ENCODE data around the gene CTNNBL1.
"Not testable (repeated sequence)": the region's sequence is repeated elsewhere in the genome, so short reads cannot be mapped to it uniquely, and the experiment has no call there.

The CTNNBL1 gene

DNA sequence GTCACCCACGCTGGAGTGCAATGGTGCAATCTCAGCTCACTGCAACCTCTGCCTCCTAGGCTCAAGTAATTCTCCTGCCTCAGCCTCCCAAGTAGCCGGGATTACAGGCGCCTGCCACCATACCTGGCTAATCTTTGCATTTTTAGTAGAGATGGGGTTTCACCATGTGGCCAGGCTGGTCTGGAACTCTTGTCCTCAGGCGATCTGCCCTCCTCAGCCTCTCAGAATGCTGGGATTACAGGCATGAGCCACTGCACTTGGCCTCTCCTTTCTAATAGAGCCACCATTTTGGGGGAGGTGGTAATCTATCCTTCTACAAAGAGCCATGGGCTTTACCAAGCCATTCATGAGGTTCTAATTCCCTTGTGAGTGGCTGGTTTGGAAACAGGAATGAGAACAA, 14.1 kb upstream of the CTNNBL1 start:
- DNase-seq, result not testable (repeated sequence)

DNA sequence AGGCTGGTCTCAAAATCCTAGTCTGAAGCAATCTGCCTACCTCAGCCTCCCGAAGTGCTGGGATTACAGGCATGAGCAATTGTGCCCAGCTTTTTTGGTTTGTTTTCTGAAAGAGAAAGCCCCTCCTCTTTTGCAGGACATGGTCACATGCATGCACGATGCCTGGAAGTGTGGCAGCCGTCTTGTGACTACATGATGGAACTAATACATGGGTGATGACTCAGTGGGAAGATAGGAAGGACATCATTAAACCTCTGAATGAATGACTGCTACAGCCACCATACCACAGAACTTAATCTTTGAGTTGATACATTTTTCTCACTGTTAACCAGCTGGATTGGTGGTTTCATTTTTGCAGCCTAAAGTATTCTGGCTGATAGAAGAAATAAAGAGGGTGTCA, 13.4 kb upstream of the CTNNBL1 start:
- DNase-seq, result no peak

DNA sequence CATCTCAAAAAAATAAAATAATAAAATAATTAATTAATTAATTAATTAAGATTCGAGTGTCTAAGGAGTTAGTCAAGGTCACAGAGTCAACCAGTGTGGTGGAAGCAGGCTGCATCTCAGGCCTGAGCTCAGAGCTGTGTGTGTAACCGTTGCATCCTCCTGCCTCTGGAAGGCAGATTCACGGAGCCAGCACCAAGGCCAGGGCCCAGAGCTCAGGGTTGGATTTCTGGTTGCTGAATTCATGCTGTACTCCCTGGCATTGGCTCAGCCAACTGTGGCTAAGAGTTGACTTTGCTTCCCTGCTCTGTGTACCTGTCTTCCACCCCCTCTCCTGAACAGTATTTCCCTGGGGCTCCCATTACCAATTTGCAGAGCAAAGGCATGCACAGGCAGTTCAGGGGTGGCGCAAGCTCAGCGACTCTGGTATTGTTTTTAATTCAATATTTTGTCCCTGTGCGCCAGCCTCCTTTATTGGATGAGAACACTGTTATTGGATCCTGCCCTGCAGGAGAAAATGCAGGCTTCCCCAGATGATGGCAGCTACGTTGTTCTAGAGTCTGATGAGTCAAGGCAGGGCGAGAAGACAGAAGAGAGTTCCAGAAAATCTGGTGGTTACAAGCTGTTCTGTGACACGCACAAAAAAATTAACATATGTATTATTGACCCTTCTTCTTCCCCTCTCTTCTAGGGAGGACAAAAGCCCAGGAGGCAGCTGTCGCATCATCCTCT, 12.3 kb upstream of the CTNNBL1 start:
- DNase-seq, result no peak

DNA sequence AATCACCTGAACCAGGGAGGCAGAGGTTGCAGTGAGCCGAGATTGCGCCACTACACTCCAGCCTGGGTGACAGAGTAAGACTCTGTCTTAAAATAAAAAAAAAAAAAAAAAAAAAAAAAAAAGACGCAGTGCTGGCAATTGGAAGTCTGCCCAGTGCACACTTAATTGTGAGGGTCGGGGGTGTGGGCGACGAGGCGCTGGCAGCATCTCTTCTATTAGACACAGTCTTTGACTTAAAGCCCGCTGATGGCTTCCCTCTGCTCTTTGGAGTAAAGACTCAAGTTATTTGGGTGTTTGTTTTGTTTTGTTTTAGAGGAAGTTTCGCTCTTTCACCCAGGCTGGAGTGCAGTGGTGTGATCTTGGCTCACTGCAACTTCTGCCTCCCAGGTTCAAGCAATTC, 10.7 kb upstream of the CTNNBL1 start:
- DNase-seq, result not testable (repeated sequence)

DNA sequence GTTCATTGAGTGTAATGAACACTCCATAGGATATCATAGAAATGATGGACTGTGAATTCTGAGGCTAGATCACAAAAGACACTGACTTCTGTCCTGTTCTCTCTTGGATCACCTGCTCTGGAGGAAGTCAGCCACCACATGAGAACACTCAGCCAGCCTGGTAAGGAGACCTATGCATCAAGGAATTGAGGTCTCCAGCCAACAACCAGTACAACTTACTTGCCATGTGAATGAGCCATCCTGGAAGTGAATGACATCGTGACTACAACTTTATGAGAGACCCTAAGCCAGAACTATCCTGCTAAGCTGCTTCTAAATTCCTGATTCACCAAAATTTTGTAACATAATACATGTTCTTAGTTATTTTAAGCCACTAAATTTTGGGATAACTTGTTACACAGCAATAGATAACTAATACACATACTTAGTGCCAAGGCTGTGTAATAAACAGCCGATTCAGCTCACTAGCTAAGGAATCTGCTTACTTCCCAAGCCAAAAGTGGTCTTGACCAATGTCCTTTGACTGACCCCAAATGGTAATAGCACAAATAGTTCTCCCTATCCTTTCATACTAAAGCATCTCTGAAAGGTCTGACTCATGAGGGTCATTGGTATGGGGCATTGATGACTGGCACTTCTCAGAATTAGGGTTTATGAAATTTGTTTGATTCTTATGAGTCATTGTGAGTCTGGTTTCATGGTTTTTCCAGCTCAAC, 6.9 kb upstream of the CTNNBL1 start:
- no peak for DNase-seq

DNA sequence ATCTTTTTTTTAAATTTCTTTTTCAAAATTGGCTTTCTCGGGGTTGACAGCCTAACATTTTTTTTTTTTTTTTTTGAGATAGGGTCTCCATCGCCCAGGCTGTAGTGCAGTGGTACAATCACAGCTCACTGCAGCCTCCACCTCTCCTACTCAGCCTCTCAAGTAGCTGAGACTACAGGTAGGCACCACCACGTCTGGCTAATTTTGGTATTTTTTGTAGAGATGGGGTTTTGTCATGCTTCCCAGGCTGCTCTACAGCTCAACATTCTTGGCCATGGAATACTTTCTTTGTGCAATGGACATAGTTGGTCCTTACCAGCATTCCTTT, 6.4 kb upstream of the CTNNBL1 start:
- peak; percentile 8 for DNase-seq

DNA sequence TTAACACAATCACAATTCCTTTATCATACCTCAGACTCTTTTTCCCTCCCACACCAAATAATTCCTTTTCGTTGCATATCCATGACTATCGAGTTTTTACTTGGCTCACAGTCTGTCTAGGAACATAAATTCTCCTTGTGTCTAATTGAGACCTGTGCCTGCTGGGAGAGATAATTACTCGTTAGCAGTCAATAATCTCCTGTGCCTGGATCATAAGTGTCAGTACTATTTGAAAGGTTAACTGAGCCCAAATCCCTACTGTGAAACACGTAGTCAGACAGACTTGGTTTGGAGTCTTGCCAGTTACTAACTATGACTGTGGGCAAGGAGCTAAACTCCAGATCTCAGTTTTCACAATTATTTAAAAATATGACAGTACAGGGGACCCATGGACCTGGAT, 5.7 kb upstream of the CTNNBL1 start:
- DNase-seq, result no peak

DNA sequence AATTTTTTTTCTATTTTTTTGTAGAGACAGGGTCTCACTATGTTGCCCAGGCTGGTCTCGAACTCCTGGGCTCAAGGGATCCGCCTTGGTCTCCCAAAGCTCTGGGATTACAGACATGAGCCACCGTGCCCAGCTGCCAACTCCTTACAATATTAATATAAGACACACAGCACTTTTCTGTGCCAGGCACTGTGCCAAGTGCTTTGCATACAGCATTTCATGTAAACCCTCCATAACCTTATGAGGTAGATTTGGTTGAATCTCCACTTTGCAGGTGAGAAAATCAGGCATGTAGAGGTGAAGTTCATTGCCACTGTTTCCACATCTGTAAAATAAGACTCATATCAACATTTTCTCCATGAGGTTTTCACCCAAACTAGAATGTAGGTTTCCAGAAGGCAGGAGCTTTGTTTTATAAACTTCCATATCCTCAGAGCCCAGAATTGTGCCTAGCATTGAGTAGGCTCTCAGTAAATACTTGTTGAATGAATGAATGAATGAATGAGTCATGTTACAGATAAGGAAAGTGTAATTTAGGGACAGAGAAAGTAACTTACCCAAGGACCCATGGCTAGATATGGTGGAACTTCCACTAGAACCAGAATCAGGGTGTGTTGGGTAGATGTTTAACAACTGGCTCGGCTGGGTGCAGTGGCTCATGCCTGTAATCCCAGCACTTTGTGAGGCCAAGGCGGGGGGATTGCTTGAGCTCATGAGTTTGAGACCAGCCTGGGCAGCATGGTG, 3.0 kb upstream of the CTNNBL1 start:
- no peak for DNase-seq

DNA sequence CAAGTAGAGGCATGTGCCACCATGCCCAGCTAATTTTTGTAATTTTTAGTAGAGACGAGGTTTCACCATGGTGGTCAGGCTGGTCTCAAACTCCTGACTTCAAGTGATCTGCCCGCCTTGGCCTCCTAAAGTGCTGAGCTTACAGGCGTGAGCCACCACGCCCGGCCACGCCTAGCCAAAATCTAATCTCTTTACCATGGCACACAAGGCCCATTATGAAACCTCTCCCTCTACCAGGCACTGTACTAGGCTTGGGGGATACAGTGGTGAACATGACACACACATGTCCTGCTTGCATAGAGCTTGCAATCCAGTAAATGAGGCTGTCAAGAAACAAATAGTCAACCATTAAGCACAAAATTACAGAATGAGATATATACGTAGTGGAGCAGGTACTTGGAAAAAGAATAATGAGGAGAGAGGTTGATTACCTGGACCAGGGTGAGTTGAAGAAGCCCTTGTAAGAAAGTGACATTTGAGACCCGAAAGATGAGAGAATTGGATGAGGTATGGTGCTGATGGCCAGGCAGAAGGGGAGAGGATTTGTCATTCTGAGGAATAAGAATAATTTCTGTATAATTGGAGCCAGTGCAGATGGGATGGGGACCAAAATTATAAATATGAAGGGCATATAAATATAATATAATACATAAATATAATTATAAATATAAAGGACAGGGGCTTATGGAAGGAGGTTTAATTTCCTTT, 1.2 kb upstream of the CTNNBL1 start:
- no peak for DNase-seq

DNA sequence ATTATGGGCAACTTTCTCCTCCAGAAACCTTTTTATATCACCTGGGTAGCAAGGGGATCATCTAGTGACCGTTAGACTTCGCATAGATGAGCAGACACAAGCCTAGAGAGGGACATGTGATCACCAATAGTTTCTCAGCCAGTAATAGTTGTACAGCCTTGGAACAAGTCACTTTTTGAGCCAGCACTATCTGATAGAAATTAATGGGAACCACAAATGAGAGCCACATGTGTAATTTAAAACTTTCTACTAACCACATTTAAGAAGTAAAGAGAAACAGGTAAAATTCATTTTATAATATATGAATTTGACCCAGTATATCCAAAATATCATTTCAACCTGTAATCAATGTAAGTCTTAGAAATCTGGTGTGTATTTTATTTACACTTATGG, 592 bp upstream of the CTNNBL1 start:
- DNase-seq, result no peak

DNA sequence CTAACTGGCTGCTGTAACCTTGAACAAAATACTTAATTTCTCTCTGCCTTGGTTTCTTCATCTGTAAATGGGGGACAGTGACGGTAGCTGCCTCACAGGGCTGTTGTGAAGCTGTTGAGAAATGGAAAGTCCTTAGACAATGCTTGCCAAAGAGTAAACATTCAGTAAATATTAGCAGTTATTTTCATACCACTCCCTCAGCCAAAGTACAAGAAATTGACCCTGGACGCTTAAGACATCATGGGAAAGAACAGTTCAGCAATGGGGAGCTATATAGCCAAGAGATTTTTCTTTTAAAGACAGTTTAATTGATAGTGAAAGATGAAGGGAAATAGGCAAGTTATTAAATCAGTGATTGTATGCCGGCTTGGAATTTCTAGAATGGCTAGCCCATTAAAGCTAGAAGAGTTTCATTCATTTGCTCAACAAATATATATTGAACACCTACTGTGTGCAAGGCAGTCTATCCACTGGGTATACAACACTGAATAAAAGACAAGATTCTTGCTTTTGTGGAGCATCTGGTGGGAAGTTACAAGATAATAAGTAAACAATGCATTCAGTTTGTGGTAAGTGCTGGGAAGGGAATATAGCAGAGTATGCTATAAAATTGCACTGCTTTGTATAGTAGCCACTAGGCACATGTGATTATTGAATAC, 2.0 kb downstream of the CTNNBL1 start:
- no peak for DNase-seq

DNA sequence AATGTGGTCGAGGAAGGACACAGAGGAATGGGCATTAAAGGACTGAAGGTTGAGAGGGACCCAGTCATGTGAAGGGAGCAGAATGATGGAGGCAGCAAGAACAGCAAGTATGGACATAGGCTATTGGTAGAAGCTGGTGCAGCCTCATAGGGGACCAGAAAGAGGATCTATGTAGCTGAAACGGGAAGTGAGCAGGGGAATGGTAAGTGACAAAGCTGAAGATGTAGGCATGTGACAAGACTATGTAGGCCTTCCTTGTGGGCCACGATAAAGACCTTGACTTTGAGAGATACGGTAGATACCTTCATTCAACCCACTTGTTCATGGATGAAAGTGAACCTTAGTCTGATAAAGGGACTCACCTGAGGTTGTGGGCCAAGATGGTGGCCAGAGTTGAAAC, 3.5 kb downstream of the CTNNBL1 start:
- no peak for DNase-seq

DNA sequence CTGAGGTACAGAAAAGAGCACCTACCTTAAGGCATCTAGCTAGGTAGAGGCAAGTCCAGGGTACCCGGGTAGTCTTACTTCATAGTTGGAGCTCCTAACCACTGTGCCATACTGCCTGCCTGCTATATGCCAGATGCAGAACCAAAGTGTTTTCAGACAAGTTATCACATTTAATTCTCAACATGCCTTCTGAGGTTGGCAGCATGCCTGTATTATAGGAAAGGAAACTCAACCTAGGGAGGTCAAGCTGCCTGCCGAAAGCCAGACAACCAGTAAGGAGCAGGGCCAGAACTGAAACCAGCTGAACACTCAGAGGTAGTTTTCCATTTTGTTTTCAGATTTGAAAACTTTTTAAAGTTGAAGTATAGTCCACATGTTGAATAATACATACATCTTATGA, 5.4 kb downstream of the CTNNBL1 start:
- DNase-seq, result no peak

DNA sequence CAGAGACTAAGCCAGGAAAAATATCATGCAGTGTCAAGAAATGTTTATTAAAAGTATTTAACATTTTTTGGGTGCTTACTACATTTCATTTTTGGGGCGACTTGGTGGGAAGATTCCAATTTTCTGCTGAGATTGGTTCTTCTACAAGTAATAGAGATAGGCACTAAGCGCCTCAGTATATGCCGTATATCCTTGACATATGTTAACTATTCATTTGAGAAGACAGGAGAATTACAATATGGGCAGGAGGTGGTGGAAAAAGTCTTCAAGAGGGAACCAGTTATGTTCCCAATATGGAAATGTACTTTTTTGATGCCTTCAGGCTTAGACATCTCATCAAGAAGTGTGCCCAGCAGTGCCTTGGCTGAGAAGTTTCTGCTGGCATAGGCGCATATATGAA, 6.5 kb downstream of the CTNNBL1 start:
- no peak for DNase-seq

DNA sequence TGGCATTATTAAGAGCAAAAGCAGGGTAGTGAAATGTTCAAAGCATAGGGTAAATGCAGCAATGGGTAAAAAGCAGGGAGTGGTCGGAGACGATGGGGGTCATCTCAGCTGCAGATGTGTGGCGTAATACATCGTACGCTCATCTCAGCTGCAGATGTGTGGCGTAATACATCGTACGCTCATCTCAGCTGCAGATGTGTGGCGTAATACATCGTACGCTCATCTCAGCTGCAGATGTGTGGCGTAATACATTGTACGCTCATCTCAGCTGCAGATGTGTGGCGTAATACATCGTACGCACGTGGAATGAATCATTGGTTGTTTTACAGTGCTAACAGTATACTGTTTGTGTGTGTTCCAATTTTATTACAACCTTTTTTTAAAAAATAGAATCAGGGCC, 7.8 kb downstream of the CTNNBL1 start:
- peak; percentile 26 for DNase-seq

DNA sequence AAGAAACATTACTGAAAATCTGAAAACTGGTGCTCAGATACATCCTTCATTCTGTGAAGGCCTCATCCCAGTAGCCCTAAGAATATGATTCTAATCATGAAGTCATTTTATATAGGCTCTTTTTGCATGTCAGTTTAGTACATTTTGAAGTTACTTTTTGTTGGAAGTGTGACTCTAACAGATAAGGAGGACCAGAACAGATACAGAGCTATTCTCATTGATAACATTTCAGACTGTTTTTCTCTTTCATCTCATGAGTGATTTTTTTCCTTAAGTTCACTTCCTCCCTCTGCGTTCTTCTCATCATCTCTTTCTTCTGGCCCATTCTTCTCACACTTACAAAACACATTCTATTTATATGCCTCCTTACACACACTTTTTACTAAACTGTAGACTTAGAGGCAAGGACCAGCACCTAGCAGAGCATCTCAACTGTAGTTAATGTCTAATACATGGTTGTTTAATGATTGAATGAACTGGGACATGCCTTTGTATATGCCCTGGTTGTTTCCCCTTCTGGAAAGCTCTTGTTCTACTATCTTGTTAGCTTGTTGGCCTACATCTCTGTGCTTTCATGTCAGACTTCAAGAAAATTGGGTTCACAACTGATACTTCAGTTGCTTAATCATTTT, 8.7 kb downstream of the CTNNBL1 start:
- no peak for DNase-seq

DNA sequence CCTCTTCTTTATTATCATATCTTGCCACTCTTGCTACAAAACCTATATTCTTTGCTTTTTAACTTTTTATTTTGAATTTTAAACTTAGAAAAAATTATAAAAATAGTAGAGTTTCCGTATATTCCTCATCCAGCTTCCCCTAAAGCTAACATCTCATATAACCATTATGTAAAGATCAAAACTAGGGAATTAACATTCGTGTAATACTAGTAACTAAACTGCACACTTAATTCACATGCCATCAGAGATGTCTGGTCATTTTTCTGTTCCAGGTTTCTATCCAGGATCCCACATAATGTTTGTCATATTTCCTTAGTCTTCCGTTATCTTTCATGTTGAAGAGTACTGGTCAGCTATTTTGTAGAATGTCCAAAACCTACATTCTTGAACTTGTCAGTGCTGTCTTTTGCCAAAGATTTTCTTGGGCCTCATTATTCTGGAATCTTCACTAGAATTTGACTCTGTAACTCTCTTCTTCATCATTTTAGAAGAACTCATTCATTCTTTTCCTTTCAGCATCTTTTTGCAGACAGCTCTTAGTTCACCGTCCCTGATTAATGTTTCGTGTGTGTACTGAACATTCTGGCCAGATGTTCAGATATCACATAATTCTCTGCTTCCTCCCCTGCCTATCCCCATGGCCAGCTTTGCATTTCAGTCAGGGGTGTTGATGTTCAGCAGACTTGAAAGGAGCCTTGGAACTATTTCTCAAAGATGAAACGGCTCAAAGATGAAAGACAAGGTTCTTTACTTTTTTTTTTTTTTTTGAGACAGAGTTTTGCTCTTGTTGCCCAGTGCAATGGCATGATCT, 9.4 kb downstream of the CTNNBL1 start:
- DNase-seq, result no peak

DNA sequence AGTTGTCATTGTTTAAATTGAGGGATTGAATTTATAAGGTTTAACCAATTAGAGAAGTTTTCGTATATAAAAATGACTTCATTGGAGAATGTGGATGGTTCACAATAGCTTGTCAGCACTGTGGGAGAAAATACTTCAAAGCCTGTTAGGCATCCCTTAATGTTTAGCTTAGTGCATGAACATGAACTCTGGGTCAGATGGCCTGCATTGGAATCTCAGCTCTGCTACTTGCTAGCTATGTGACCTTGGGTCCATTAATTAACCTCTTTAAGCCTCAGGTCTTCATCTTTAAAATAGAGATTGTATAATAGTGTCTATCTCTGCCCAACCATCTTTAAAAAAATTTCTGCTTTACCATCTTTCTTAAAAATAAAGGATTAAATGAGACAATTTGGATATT, 11.1 kb downstream of the CTNNBL1 start:
- no peak for DNase-seq

DNA sequence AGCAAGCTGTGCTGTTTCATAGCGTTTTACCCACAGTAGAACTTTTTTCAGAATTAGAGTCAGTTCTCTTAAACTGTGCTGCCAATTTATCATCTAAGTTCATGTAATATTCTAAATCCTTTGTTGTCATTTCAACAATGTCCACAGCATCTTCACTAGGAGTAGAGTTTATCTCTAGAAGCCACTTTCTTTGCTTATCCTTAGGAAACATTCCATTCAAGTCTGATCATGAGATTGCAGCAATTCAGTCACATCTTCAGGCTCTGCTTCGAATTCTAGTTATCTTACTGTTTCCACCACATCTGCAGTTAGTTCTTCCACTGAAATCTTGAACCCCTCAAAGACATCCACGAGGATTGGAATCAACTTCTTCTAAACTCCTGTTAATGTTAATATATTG, 12.5 kb downstream of the CTNNBL1 start:
- DNase-seq, result no peak

DNA sequence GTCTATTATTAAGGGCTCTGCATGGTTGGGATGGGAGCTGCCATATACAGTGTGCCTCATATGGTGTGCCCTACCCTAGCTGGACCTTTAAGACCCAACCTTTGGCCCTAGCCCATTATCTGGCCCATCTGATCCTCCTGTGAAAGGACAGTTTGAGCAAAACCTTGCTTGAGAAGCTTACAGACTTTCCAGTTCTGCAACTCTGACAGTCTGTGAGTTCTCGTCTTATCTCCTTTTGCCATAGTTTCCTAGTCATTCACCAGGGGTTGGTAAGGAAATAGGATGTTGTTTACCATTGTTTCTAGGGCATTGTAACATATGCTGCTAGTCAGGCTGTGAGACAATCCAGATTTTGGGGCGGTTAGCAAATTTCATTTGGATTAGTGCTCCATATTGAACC, 17.2 kb downstream of the CTNNBL1 start:
- DNase-seq, result no peak

Measured in activated CD4-positive, alpha-beta T cell treated with anti-CD3 and anti-CD28 coated beads for 48 hours (primary cell).